Stimulated activated naive CD8-positive, alpha-beta T cell treated with anti-CD3 and anti-CD28 coated beads, Interleukin-15, Interleukin-2, amounts not matched to agents 100 ng/mL and 50 ng/mL, for 24 hours (primary cell): Measurements from ENCODE around the gene DPYSL4.
"Not testable (repeated sequence)": the region's sequence is repeated elsewhere in the genome, so short reads cannot be mapped to it uniquely, and the experiment has no call there.

Experiments used
- H3K27ac Mint-ChIP-seq: one replicate; pipeline ENCODE4 v1.8.0; 2021; ENCODE audit warnings: mild to moderate bottlenecking, mixed read lengths
- H3K27me3 Mint-ChIP-seq: one replicate; pipeline ENCODE4 v1.8.0; 2021; ENCODE audit warnings: mixed read lengths
- H3K36me3 Mint-ChIP-seq: one replicate; pipeline ENCODE4 v1.8.0; 2021; ENCODE audit warnings: low read depth, mixed read lengths
- H3K4me1 Mint-ChIP-seq: one replicate; pipeline ENCODE4 v1.8.0; 2021; ENCODE audit warnings: low read depth, mixed read lengths
- H3K4me3 Mint-ChIP-seq: one replicate; pipeline ENCODE4 v1.8.0; 2021; ENCODE audit warnings: mild to moderate bottlenecking, mixed read lengths
- H3K9me3 Mint-ChIP-seq: one replicate; pipeline ENCODE4 v1.8.0; 2021; ENCODE audit warnings: mixed read lengths

The DPYSL4 gene

DNA sequence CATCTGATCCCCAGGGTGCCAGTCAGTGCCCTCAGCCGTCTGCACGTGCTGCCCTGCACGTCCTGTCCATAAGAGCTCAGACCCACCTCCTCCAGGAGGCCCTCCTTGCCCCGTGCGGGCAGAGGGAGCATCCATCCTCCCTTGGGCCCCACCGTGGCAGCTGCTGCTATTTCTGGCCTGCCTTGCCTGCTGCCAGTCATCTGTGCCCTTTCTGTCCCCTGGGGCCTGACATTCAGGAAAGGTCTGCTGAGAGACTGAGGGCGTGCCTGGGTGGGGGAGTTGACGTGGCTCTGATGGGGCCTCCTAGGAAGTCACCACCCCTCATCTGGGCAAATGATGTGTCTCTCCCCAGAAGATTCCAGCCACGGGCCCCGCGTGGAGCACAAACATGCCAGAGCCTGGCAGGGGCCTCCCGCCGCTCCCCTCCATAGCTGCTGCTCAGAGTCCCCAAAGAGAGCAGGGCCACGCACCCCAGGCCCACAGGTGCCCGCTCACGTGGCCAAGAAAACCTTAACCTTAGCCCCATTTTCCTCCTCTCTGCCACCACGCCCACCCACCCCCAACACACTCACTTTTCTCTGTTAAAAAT lies 21.8 kb downstream of the DPYSL4 start:
- Mint-ChIP-seq H3K4me3 (no peak overlapping the region), H3K4me1 (no peaks in the 10 kb centered on the region), H3K9me3 (peaks cover 2% of the 10 kb centered on the region), H3K36me3 (peaks cover 15% of the 10 kb centered on the region), H3K27ac (peak overlapping the region; percentile 12), H3K27me3 (no peaks in the 10 kb centered on the region)

- peaks cover 19% of the 10 kb centered on the region for H3K36me3 Mint-ChIP-seq
- no peaks in the 10 kb centered on the region for H3K4me1 Mint-ChIP-seq
- H3K4me3 Mint-ChIP-seq: no peak overlapping the region
- peak overlapping the region; percentile 12 for H3K27ac Mint-ChIP-seq
- no peaks in the 10 kb centered on the region for H3K27me3 Mint-ChIP-seq
- H3K9me3 Mint-ChIP-seq: peaks cover 7% of the 10 kb centered on the region
Observed at GRCh38 chr10:132209130-132209529, 22.4 kb downstream of the DPYSL4 start.

DNA sequence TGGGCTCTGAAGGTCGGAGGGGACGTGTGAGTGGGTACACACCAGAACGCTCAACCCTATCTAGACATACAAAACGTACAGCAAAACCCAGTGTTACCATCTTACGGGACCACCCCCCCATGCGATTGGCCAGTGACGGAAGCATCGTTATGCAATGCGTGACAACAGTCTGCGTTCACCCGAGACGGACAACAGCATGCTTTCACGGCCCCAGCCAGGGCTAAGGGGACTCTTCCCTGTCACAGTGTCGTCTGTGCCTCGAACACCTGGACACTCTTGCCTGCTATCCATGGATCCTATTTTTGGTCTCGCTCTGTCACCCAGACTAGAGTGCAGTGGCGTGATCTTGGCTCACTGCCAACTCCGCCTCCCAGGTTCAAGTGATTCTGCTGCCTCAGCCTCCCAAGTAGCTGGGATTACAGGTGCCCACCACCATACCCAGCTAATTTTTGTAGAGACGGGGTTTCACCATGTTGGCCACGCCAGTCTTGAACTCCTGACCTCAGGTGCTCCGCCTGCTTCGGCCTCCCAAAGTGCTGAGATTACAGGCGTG lies 23.3 kb downstream of the DPYSL4 start:
- Mint-ChIP-seq H3K36me3 (peaks cover 29% of the 10 kb centered on the region), H3K9me3 (peaks cover 13% of the 10 kb centered on the region), H3K27me3 (no peaks in the 10 kb centered on the region), H3K4me1 (no peaks in the 10 kb centered on the region), H3K27ac (no peak overlapping the region), H3K4me3 (no peak overlapping the region)

DNA sequence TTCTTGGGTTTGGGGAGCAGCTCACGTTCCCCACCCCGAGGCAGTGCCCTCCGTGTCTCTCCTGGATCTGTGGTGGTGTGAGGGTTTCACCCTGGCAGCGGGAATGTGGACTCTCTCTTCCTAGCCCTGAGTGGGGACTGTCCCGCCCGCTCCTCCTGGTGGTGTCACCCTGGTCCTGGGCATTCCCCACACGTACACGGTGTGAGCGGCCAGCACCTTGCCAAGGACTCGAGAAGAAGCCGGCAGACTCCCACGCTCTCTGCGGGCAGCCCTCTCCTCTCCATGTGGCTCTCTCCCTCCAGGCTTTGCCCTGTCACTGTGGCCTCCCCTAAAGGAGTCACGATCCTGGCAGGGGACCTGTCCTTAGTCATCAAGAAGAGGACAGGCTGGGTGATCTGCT lies 24.0 kb downstream of the DPYSL4 start:
- Mint-ChIP-seq H3K4me1 (no peaks in the 10 kb centered on the region), H3K27ac (no peak overlapping the region), H3K27me3 (no peaks in the 10 kb centered on the region), H3K4me3 (no peak overlapping the region), H3K36me3 (peaks cover 34% of the 10 kb centered on the region), H3K9me3 (peaks cover 13% of the 10 kb centered on the region)

DNA sequence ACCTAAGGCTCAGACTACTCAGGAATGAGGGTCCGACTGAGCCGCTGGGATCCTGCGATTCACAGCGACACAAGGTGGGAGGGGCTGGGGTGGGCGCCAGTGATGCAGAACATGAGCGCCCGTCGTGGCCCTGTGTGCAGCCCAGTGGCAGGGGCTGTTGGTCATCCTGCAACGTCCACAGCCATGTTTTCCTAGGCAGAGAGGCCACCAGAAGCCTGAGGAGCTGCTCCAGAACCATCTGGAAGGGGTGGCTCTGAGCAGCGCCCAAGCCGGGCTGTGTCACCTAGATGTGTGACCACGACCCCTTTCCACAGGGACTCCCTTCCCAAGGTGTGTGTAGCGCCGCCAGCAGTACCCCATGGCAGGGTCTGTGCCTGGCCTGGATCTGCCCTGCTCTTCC lies 24.5 kb downstream of the DPYSL4 start:
- H3K36me3 Mint-ChIP-seq: peaks cover 37% of the 10 kb centered on the region
- no peaks in the 10 kb centered on the region for H3K27me3 Mint-ChIP-seq
- peaks cover 13% of the 10 kb centered on the region for H3K9me3 Mint-ChIP-seq
- H3K4me1 Mint-ChIP-seq: no peaks in the 10 kb centered on the region
- no peak overlapping the region for H3K27ac Mint-ChIP-seq
- H3K4me3 Mint-ChIP-seq: no peak overlapping the region

DNA sequence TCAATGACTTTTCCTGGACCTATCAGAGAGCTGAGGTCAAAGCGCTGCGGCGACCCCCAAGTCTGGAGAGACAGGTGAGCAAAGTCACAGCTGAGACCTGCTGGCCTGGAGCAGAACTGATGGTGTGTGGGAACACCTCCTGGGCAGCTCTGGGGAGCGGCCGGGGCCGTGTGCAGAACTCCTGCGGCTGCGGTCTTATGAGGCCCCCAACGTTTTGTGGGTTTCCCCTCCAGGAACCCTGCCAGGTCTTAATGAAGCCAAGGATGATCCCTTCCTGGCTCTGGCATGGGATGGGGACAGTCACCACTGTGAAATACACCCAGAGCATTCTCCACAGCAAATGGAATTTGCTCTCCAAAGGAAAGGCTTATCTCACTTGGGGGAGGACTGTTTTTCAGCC lies 26.1 kb downstream of the DPYSL4 start:
- H3K4me1 Mint-ChIP-seq: no peaks in the 10 kb centered on the region
- no peak overlapping the region for H3K4me3 Mint-ChIP-seq
- peaks cover 19% of the 10 kb centered on the region for H3K9me3 Mint-ChIP-seq
- H3K27ac Mint-ChIP-seq: no peak overlapping the region
- H3K27me3 Mint-ChIP-seq: no peaks in the 10 kb centered on the region
- H3K36me3 Mint-ChIP-seq: peaks cover 52% of the 10 kb centered on the region

GRCh38 chr10:132213917-132214316 lies 27.2 kb downstream of the DPYSL4 start:
- H3K4me1 Mint-ChIP-seq: no peaks in the 10 kb centered on the region
- no peak overlapping the region for H3K27ac Mint-ChIP-seq
- peaks cover 22% of the 10 kb centered on the region for H3K9me3 Mint-ChIP-seq
- H3K36me3 Mint-ChIP-seq: peaks cover 58% of the 10 kb centered on the region
- no peak overlapping the region for H3K4me3 Mint-ChIP-seq
- H3K27me3 Mint-ChIP-seq: no peaks in the 10 kb centered on the region

GRCh38 chr10:132216441-132216840 lies 29.7 kb downstream of the DPYSL4 start:
- H3K4me1 Mint-ChIP-seq, H3K27ac Mint-ChIP-seq, H3K4me3 Mint-ChIP-seq, H3K27me3 Mint-ChIP-seq: not testable (repeated sequence)
- Mint-ChIP-seq H3K9me3 (peaks cover 22% of the 10 kb centered on the region), H3K36me3 (peaks cover 58% of the 10 kb centered on the region)

DNA sequence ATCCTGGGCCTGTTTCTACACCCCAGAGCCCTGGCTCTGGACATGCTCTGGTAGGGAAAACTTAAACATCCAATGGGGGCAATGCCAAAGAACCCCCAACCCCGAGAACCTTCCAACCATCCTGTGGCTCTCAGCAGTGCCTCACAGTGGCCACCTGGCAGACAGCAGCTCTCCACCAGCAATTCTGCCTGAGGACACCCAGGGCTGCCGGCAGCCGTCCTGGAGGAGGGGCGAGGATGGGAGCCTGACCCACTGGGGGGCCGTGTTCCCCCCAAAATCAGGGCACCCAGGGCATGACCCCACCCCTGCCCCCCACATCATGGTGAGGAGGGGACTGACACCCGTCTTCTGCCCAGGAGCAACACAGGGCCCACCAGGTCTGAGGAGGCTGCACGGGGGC lies 32.7 kb downstream of the DPYSL4 start:
- Mint-ChIP-seq H3K27me3 (no peaks in the 10 kb centered on the region), H3K4me1 (no peaks in the 10 kb centered on the region), H3K27ac (no peak overlapping the region), H3K36me3 (peaks cover 35% of the 10 kb centered on the region), H3K4me3 (no peak overlapping the region), H3K9me3 (peaks cover 12% of the 10 kb centered on the region)

DNA sequence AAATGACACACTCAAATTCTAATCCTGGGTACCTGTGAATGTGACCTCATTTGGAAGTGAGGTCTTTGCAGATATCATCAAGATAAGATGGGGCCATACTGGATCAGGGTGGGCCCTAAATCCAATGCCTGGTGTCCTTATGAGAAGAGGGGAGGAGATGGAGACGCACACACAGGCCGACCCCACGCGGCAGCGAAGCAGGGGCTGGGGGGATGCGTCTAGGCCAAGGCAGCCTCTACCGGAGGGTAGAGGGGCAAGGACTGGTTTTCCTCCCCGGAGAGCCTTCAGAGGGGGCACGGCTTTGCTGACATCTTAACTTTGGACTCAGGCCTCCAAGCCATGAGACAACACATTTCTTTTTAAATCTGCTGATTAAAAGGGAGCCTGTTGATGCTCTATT lies 33.3 kb downstream of the DPYSL4 start:
- no peaks in the 10 kb centered on the region for H3K4me1 Mint-ChIP-seq
- no peak overlapping the region for H3K27ac Mint-ChIP-seq
- H3K36me3 Mint-ChIP-seq: peaks cover 29% of the 10 kb centered on the region
- no peak overlapping the region for H3K4me3 Mint-ChIP-seq
- no peaks in the 10 kb centered on the region for H3K27me3 Mint-ChIP-seq
- peaks cover 10% of the 10 kb centered on the region for H3K9me3 Mint-ChIP-seq

GRCh38 chr10:132220996-132221395 lies 34.2 kb downstream of the DPYSL4 start:
- H3K27ac Mint-ChIP-seq, H3K4me1 Mint-ChIP-seq: not testable (repeated sequence)
- peaks cover 23% of the 10 kb centered on the region for H3K36me3 Mint-ChIP-seq

DNA sequence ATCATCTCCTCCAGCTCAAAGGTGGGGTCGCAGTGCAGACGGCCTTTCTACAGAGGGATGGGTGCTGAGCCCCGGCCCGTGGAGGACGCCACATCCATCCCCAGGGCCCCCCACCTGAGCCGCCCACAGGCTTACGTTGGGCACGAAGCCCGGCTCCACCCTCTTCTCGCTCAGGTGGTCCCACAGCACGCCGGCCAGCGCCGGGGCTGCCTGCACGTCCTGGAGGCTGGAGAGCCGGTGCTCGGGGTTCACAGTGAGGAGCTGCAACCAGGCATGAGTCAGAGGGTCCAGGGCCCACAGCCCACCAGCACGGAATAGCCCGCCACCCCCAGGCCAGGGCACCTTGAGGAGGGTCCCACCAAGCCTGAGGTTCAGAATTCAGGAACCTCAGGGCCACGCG lies 36.0 kb downstream of the DPYSL4 start:
- H3K27me3 Mint-ChIP-seq: no peaks in the 10 kb centered on the region
- peaks cover 7% of the 10 kb centered on the region for H3K36me3 Mint-ChIP-seq
- H3K4me1 Mint-ChIP-seq: no peaks in the 10 kb centered on the region
- no peak overlapping the region for H3K4me3 Mint-ChIP-seq
- H3K27ac Mint-ChIP-seq: no peak overlapping the region
- peaks cover 4% of the 10 kb centered on the region for H3K9me3 Mint-ChIP-seq

More at GRCh38 chr10:132220996-132221395, 34.2 kb downstream of the DPYSL4 start:
- H3K9me3 Mint-ChIP-seq, H3K27me3 Mint-ChIP-seq, H3K4me3 Mint-ChIP-seq: not testable (repeated sequence)

DNA sequence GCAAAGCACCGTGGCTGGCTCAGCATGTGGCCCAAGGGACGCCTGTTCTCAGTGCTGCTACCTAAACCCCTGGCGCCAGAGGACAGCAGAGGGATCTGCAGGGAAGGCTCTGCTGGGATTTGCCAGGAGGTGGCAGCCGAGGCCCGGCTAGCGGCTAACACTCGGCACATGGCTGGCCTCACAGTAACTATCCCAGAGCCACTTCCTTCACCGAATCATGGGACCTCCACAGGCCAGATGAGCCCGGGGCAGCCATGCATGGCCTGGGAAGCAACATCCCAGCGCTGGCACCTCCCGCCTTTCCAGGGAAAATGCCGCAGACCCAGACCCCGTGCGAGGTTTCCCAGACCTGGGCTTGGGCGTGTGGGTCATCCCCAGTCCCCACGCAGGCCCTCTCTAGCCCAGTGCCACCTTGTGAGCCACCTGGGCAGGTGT lies 36.4 kb downstream of the DPYSL4 start:
- H3K27me3 Mint-ChIP-seq: no peaks in the 10 kb centered on the region
- peaks cover 4% of the 10 kb centered on the region for H3K9me3 Mint-ChIP-seq
- H3K4me3 Mint-ChIP-seq: no peak overlapping the region
- H3K27ac Mint-ChIP-seq: no peak overlapping the region
- H3K36me3 Mint-ChIP-seq: peaks cover 6% of the 10 kb centered on the region
- no peaks in the 10 kb centered on the region for H3K4me1 Mint-ChIP-seq

- Mint-ChIP-seq H3K4me1 (peaks cover under 1% of the 10 kb centered on the region), H3K4me3 (no peak overlapping the region), H3K27me3 (no peaks in the 10 kb centered on the region), H3K9me3 (peaks cover under 1% of the 10 kb centered on the region), H3K36me3 (peaks cover under 1% of the 10 kb centered on the region), H3K27ac (no peak overlapping the region)
Observed at GRCh38 chr10:132223611-132224342, 37.0 kb downstream of the DPYSL4 start.

DNA sequence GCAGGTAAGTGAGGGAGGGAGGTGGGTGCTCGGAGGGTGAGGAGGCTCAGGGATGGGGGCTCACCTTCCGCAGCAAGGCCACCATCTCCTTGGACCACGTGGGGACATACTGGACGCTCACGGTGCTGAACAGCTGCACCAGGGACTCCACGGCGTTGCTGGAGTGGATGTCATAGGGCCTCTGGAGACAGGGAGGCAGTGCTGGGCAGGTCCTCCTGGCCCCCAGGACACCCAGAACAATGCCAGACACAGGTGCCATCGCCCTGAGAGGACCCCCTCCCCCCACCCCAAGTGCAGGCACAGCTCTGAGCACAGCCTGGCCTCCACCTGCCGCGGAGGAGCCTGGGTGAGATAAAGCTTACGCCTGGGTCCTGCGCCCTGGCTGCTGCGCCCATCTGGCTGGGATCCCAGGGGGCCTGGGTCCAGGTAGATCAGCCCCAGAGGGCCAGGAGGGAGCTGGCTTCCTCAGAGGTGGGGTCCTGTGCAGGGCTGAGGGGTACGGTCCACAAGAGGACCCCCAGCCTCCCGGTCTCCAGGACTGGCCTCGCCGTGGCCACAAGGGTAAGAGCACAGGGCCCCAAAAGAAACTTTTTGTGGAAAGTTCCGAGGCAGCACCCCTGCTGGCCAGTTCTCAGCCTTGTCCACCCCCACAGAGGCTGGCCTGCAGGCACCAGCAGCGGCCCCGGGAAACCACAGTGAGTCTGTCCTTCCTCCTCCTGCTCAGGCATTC lies 37.8 kb downstream of the DPYSL4 start:
- Mint-ChIP-seq H3K27me3 (no peaks in the 10 kb centered on the region), H3K4me1 (peaks cover 7% of the 10 kb centered on the region), H3K4me3 (no peak overlapping the region), H3K9me3 (no peaks in the 10 kb centered on the region), H3K36me3 (no peaks in the 10 kb centered on the region), H3K27ac (no peak overlapping the region)
